Pancreas (tissue), 10 donors: ENCODE measurements around the gene PRIMPOL. TPM values are rescaled to one million over a fixed set of nuclear protein-coding genes. Genes with fewer than 3 reads are reported as not detected.

Source experiments
- ATAC-seq, 4 donors: fragments of 200-7000 bp; cut with Tn5 transposase; one replicate each; pipeline versions ENCODE4 v1.8.0 to v1.9.1; 2020; ENCODE audit warnings: mild to moderate bottlenecking in 4 of 4, moderate library complexity in 4 of 4
- DNase-seq, 6 donors: peaks; one replicate each; pipeline ENCODE4 v3.0.0-alpha.2; 2020
- FAIRE-seq: peaks from 2 replicates; lab custom pipeline; 2012; peaks lifted over from hg19 to GRCh38; lab: Jason Lieb, UNC
- H3K27ac ChIP-seq, 4 donors: fragments of 200-600 bp; sonication (generic); 1 replicate in 3 of 4; 2 replicates in 1 of 4; pipeline versions ENCODE4 v1.5.0 to v1.8.0; 2020
- H3K27me3 ChIP-seq, 4 donors: fragments of 200-600 bp; one replicate each; pipeline ENCODE4 v1.8.0; 2021
- H3K36me3 ChIP-seq, 3 donors: fragments of 200-600 bp; sonication (generic) in 1 of 3; one replicate each; pipeline versions ENCODE4 v1.5.0 to v1.8.0; 2020 to 2021
- H3K4me1 ChIP-seq, 3 donors: fragments of 200-600 bp; one replicate each; pipeline ENCODE4 v1.8.0; 2021
- H3K4me3 ChIP-seq, 4 donors: fragments of 200-600 bp; sonication (generic) in 2 of 4; one replicate each; pipeline versions ENCODE4 v1.5.0 to v1.8.0; 2020 to 2021
- H3K9me3 ChIP-seq, 4 donors: fragments of 200-600 bp; one replicate each; pipeline ENCODE4 v1.8.0; 2021
- WGBS, 2 donors: extraction: QIAGEN DNeasy Blood & Tissue Kit; methylation state at CpG; one replicate each; pipeline ENCODE4 v1.1.7; 2013; 5-methylcytosine and 5-hydroxymethylcytosine counted together
- intact Hi-C, 3 donors: fragments of 100-400 bp; cut with DNase I; formaldehyde crosslinking; loops; one replicate each; pipeline versions ENCODE4 v1.11.1 to v1.14.2; 2022
- polyA plus RNA-seq, 2 donors: library from polyadenylated mRNA; stranded (reverse); fragments of 200-250 nt; gene quantifications; one replicate each; pipeline ENCODE4 v1.2.3, GENCODE V29; 2013
- total RNA-seq, 6 donors: library from RNA; stranded (reverse); fragmentation: NEBNext Ultra II Directional in 4 of 6; extraction: Animal tissue kit (Norgen Biotek cat#: 25700) in 4 of 6; gene quantifications; one replicate each; pipeline versions ENCODE4 v1.2.1 to v1.2.4, GENCODE V29; 2021 to 2023
- TF ChIP-seq, protein P1 (sequence below), 4 donors: fragments of 200-600 bp; sonication (generic) in 3 of 4; IDR thresholded peaks; one replicate each; pipeline versions ENCODE4 v1.5.0 to v1.8.0; 2021; ENCODE audit warnings: antibody characterized with exemption in 4 of 4
- donor health status: healthy with polysubstance abuse.
- donor health status: DM: no; HTN: no; CAD: no; lungs with moderate emphysema.
- donor health status: DM: no; HTN: no; CAD: no.
- donor health status: control.
- donor health status: control.
- donor health status: Bipolar disorder and iron deficiency.
- donor health status: DM: yes; HTN: yes; CAD: no.
- donor health status: DM: no; HTN: no; CAD: no.
- donor health status: DM: no; HTN: no; CAD: no.
- donor health status: DM: yes; HTN: yes; CAD: no.

PRIMPOL gene
- total and polyA plus RNA-seq, 8 donors: 3.3 to 22.8 (median 6.3) TPM

GRCh38 chr4:184675018-184675417, 25.5 kb downstream of the PRIMPOL start:
- Histone ChIP-seq H3K9me3 (no peaks in the 10 kb centered on the region), H3K36me3 (peaks cover 0 to 6% (median 0%) of the 10 kb centered on the region in 3 donors), H3K27ac (no peak overlapping the region), H3K4me1 (no peaks in the 10 kb centered on the region), H3K27me3 (no peaks in the 10 kb centered on the region), H3K4me3 (no peak overlapping the region)
- DNase-seq (no peak), ATAC-seq (no peak), FAIRE-seq (no peak)
- 95 to 96% methylated on average over 5 of the region's 5 CpGs for WGBS, 2 donors
- intact Hi-C loops: no loop called here
- TF ChIP-seq, protein P1, sequence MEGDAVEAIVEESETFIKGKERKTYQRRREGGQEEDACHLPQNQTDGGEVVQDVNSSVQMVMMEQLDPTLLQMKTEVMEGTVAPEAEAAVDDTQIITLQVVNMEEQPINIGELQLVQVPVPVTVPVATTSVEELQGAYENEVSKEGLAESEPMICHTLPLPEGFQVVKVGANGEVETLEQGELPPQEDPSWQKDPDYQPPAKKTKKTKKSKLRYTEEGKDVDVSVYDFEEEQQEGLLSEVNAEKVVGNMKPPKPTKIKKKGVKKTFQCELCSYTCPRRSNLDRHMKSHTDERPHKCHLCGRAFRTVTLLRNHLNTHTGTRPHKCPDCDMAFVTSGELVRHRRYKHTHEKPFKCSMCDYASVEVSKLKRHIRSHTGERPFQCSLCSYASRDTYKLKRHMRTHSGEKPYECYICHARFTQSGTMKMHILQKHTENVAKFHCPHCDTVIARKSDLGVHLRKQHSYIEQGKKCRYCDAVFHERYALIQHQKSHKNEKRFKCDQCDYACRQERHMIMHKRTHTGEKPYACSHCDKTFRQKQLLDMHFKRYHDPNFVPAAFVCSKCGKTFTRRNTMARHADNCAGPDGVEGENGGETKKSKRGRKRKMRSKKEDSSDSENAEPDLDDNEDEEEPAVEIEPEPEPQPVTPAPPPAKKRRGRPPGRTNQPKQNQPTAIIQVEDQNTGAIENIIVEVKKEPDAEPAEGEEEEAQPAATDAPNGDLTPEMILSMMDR (IDR thresholded peaks at IDR 0.05): no peak

GRCh38 chr4:184675821-184676492, 26.4 kb downstream of the PRIMPOL start:
- no peaks in the 10 kb centered on the region for H3K9me3 ChIP-seq
- H3K4me1 ChIP-seq: no peaks in the 10 kb centered on the region
- TF ChIP-seq, protein P1 (IDR thresholded peaks at IDR 0.05): no peak
- intact Hi-C loops: no loop called here
- H3K4me3 ChIP-seq: no peak overlapping the region
- ATAC-seq (no peak), DNase-seq (no peak), FAIRE-seq (no peak)
- no peak overlapping the region for H3K27ac ChIP-seq
- peaks cover 0 to 6% (median 0%) of the 10 kb centered on the region in 3 donors for H3K36me3 ChIP-seq
- no peaks in the 10 kb centered on the region for H3K27me3 ChIP-seq
- WGBS, 2 donors: 89 to 96% methylated on average over 3 of the region's 3 CpGs

- FAIRE-seq (no peak), ATAC-seq (peak in 2 of 4 donors; percentile 24 to 46), DNase-seq (no peak)
- intact Hi-C loops: no loop called here
- H3K4me1 ChIP-seq: no peaks in the 10 kb centered on the region
- no peak overlapping the region for H3K27ac ChIP-seq
- no peaks in the 10 kb centered on the region for H3K36me3 ChIP-seq
- no peaks in the 10 kb centered on the region for H3K27me3 ChIP-seq
- H3K4me3 ChIP-seq: no peak overlapping the region
- TF ChIP-seq, protein P1 (IDR thresholded peaks at IDR 0.05): no peak
- H3K9me3 ChIP-seq: no peaks in the 10 kb centered on the region
- WGBS, 2 donors: 64 to 65% methylated on average over 9 of the region's 9 CpGs
Observed at GRCh38 chr4:184680698-184681097, 31.2 kb downstream of the PRIMPOL start.

GRCh38 chr4:184681916-184682315, 32.4 kb downstream of the PRIMPOL start:
- H3K9me3 ChIP-seq: no peaks in the 10 kb centered on the region
- intact Hi-C loops: no loop called here
- ATAC-seq (no peak), DNase-seq (no peak), FAIRE-seq (no peak)
- no peak overlapping the region for H3K4me3 ChIP-seq
- H3K4me1 ChIP-seq: no peaks in the 10 kb centered on the region
- H3K27me3 ChIP-seq: no peaks in the 10 kb centered on the region
- H3K27ac ChIP-seq: no peak overlapping the region
- 89 to 94% methylated on average over 1 of the region's 1 CpG for WGBS, 2 donors
- TF ChIP-seq, protein P1 (IDR thresholded peaks at IDR 0.05): no peak
- no peaks in the 10 kb centered on the region for H3K36me3 ChIP-seq

GRCh38 chr4:184684491-184685189, 35.1 kb downstream of the PRIMPOL start:
- TF ChIP-seq, protein P1 (IDR thresholded peaks at IDR 0.05): no peak
- Histone ChIP-seq H3K4me3 (no peak overlapping the region), H3K4me1 (no peaks in the 10 kb centered on the region), H3K36me3 (no peaks in the 10 kb centered on the region), H3K27me3 (no peaks in the 10 kb centered on the region), H3K9me3 (no peaks in the 10 kb centered on the region), H3K27ac (no peak overlapping the region)
- DNase-seq (no peak), ATAC-seq (peak in 2 of 4 donors; percentile 24 to 32), FAIRE-seq (no peak)
- 66 to 71% methylated on average over 5 of the region's 5 CpGs for WGBS, 2 donors
- intact Hi-C loops: no loop called here
